ENCODE data around the gene CASZ1. TPM values are rescaled to one million over a fixed set of nuclear protein-coding genes. Genes with fewer than 3 reads are reported as not detected.

The CASZ1 gene
- total RNA-seq, 1 experiment from 2014 or later, result 27.8 TPM

DNA sequence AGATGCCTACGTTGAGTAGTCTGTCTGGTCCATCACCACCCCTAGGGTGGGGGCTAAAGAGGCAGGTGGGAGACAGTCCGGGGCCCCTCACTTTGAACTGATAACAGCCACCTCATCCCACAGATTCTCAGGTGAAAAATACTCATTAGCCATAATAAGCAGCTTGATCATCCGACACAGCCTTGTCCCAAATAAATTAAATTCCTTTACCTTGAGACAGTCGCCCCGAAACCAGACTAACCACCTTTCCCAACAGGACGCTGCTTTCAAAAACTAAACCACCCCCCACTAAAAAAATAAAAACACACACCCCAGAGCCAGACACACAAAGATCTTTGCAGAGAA lies 103.3 kb downstream of the CASZ1 start:
- no peak for ATAC-seq
- in situ Hi-C loops (cut with HindIII; ENCODE audit: low pct_unique_long_range_greater_than_20kb, low sequenced_read_pairs), result no loop called here
- ChIA-PET CTCF (interaction anchor here (0.8 to 0.9 kb wide), 2 partner anchors 185 to 256 kb away, joined by 3 read pairs; no protein-coding TSS in a partner anchor), POLR2A (no interaction called here)
- intact Hi-C loops (cut with micrococcal nuclease; ENCODE audit: unreplicated experiment), result loop anchor here (5.0 kb wide), 3 partner anchors 99 to 249 kb away; no protein-coding TSS in a partner anchor
- H3K27ac ChIP-seq (ENCODE audit: low read length), result peak overlapping the region; percentile 66; the same call in 1 of the 2 replicates
- TF ChIP-seq TCF7L2 (IDR thresholded peaks at IDR 0.05; ENCODE audit: low read depth, low read length), result no peak
- TF ChIP-seq, protein P1, sequence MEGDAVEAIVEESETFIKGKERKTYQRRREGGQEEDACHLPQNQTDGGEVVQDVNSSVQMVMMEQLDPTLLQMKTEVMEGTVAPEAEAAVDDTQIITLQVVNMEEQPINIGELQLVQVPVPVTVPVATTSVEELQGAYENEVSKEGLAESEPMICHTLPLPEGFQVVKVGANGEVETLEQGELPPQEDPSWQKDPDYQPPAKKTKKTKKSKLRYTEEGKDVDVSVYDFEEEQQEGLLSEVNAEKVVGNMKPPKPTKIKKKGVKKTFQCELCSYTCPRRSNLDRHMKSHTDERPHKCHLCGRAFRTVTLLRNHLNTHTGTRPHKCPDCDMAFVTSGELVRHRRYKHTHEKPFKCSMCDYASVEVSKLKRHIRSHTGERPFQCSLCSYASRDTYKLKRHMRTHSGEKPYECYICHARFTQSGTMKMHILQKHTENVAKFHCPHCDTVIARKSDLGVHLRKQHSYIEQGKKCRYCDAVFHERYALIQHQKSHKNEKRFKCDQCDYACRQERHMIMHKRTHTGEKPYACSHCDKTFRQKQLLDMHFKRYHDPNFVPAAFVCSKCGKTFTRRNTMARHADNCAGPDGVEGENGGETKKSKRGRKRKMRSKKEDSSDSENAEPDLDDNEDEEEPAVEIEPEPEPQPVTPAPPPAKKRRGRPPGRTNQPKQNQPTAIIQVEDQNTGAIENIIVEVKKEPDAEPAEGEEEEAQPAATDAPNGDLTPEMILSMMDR (IDR thresholded peaks at IDR 0.05), result no peak
- TF ChIP-seq, protein P2, sequence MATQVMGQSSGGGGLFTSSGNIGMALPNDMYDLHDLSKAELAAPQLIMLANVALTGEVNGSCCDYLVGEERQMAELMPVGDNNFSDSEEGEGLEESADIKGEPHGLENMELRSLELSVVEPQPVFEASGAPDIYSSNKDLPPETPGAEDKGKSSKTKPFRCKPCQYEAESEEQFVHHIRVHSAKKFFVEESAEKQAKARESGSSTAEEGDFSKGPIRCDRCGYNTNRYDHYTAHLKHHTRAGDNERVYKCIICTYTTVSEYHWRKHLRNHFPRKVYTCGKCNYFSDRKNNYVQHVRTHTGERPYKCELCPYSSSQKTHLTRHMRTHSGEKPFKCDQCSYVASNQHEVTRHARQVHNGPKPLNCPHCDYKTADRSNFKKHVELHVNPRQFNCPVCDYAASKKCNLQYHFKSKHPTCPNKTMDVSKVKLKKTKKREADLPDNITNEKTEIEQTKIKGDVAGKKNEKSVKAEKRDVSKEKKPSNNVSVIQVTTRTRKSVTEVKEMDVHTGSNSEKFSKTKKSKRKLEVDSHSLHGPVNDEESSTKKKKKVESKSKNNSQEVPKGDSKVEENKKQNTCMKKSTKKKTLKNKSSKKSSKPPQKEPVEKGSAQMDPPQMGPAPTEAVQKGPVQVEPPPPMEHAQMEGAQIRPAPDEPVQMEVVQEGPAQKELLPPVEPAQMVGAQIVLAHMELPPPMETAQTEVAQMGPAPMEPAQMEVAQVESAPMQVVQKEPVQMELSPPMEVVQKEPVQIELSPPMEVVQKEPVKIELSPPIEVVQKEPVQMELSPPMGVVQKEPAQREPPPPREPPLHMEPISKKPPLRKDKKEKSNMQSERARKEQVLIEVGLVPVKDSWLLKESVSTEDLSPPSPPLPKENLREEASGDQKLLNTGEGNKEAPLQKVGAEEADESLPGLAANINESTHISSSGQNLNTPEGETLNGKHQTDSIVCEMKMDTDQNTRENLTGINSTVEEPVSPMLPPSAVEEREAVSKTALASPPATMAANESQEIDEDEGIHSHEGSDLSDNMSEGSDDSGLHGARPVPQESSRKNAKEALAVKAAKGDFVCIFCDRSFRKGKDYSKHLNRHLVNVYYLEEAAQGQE (IDR thresholded peaks at IDR 0.05; ENCODE audit: insufficient read depth in 1 of 2, low read depth in 2 of 2, low read length in 1 of 2), result no peak
- TF ChIP-seq POLR2AphosphoS5 (IDR thresholded peaks at IDR 0.05; ENCODE audit: low read depth, low read length), result no peak
- TF ChIP-seq SIN3A (IDR thresholded peaks at IDR 0.05; ENCODE audit: borderline replicate concordance, insufficient read depth, low read depth, low read length), result no peak
- peaks cover 21% of the 10 kb centered on the region for H3K4me1 ChIP-seq (ENCODE audit: control insufficient read depth, insufficient read depth, low read length)
- no peaks in the 10 kb centered on the region for H3K9me3 ChIP-seq (ENCODE audit: control insufficient read depth, insufficient read depth, low read depth, low read length)
- H3K27me3 ChIP-seq (ENCODE audit: control insufficient read depth, insufficient read depth, low read length), result no peaks in the 10 kb centered on the region
- H3K4me3 ChIP-seq (ENCODE audit: low read depth in 2 of 2, low read length in 2 of 2), result peak overlapping the region; percentile 62
- no peak for DNase-seq (ENCODE audit: low read depth, low spot score)
- TSS peak; percentile 91 for BruUV-seq (replicated peaks)
- no peaks in the 10 kb centered on the region for H3K36me3 ChIP-seq (ENCODE audit: control insufficient read depth, insufficient read depth, low read length)

DNA sequence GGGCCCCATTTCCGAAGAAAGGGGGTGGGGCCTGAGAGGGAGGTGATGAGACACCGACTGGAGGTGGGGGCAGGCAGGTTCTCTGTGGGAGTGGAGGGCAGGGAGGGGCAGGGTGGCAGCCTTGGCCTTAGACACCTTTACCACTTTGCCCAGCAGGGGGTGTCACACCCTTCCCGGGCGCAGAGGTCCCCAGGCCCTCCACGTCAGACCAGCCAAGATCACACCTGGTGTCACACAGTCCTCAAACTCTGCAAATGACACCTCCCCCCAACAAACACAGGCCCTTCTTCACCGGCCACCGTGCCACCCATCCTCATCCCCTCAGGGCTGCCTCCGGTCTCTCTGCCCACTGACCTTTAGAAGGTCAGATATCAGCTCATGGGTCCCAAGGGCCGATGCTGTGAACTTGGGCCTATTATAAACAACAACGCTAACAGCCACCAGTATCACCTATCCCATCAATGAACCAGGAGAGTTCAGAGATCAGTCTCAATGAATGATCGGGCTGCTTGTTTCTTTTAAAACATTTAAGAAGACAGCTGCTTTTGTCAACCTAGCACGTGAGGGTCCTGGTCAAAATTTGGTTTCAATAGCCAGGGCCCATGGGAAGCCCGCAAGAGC lies 103.9 kb downstream of the CASZ1 start:
- Histone ChIP-seq H3K9me3 (ENCODE audit: control insufficient read depth, insufficient read depth, low read depth, low read length) (no peaks in the 10 kb centered on the region), H3K4me3 (ENCODE audit: low read depth in 2 of 2, low read length in 2 of 2) (no peak overlapping the region), H3K27ac (ENCODE audit: low read length) (0 out of 2 replicates have a peak overlapping the region, but pooled peaks have one; percentile 7), H3K4me1 (ENCODE audit: control insufficient read depth, insufficient read depth, low read length) (peaks cover 21% of the 10 kb centered on the region), H3K27me3 (ENCODE audit: control insufficient read depth, insufficient read depth, low read length) (no peaks in the 10 kb centered on the region), H3K36me3 (ENCODE audit: control insufficient read depth, insufficient read depth, low read length) (no peaks in the 10 kb centered on the region)
- ATAC-seq (peak; percentile 39; the same call in 1 of the 2 replicates), DNase-seq (ENCODE audit: low read depth, low spot score) (peak; percentile 15)
- in situ Hi-C loops (cut with HindIII; ENCODE audit: low pct_unique_long_range_greater_than_20kb, low sequenced_read_pairs), result no loop called here
- TF ChIP-seq, protein P1 (IDR thresholded peaks at IDR 0.05), result no peak; the same call in 1 of the 2 replicates
- TF ChIP-seq POLR2AphosphoS5 (IDR thresholded peaks at IDR 0.05; ENCODE audit: low read depth, low read length) (no peak), SIN3A (IDR thresholded peaks at IDR 0.05; ENCODE audit: borderline replicate concordance, insufficient read depth, low read depth, low read length) (no peak), TCF7L2 (IDR thresholded peaks at IDR 0.05; ENCODE audit: low read depth, low read length) (no peak)
- TF ChIP-seq, protein P2 (IDR thresholded peaks at IDR 0.05; ENCODE audit: insufficient read depth in 1 of 2, low read depth in 2 of 2, low read length in 1 of 2), result no peak
- intact Hi-C loops (cut with micrococcal nuclease; ENCODE audit: unreplicated experiment), result loop anchor here (5.0 kb wide), 3 partner anchors 100 to 250 kb away; no protein-coding TSS in a partner anchor
- ChIA-PET CTCF (interaction anchor here (0.7 to 0.9 kb wide), 3 partner anchors 8 to 256 kb away, joined by 3 read pairs; no protein-coding TSS in a partner anchor), POLR2A (no interaction called here)
- BruUV-seq (replicated peaks), result no TSS peak

All from Panc1 (cell line).